AG08395 (cell line): ENCODE results near the gene KLF7.

Source experiments
- DNase-seq: peaks from one replicate; pipeline ENCODE4 v3.0.0; 2012; ENCODE audit warnings: mixed read lengths, low spot score

Gene KLF7

DNA sequence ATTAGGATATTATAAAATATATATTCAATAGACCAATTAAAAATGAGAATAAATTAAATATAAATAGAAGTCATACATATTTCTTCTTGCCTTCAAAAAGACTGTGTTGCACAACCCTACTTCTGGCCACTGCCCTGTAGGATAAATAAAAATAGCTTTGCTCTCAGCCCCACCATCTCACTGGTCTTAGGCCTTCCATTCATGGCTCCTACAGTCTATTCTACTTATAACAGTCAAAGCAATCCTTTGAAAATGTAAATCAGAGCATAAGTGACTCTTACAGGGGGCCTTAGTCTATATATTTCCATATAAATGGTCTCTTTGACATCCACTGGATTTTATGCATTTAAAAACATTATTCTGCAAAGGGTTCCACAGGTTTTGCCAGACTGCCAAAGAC lies 72.9 kb downstream of the KLF7 start:
- no peak for DNase-seq

GRCh38 chr2:207091928-207092327 lies 73.8 kb downstream of the KLF7 start:
- DNase-seq = no peak

DNA sequence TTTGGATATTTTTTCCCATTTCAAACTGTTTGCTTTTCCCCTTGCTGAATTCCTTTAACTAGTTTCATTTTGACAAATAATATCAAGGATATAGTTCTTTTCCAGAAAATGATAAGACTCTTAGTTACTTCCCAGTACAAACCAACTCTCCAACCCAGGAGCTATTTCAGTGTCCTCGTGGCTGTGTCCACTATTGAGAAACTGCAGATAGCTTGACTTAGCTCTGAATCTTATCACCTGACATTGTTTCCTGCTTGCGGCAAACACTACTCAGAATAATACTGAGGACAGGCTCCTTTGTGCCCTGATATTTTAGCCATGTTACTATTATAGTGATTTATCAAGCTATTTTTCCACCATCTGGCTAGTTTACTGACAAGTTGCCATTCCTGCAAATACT lies 74.6 kb downstream of the KLF7 start:
- no peak for DNase-seq

GRCh38 chr2:207090389-207090788 lies 75.4 kb downstream of the KLF7 start:
- no peak for DNase-seq

GRCh38 chr2:207088839-207089238 lies 76.9 kb downstream of the KLF7 start:
- DNase-seq = no peak

DNA sequence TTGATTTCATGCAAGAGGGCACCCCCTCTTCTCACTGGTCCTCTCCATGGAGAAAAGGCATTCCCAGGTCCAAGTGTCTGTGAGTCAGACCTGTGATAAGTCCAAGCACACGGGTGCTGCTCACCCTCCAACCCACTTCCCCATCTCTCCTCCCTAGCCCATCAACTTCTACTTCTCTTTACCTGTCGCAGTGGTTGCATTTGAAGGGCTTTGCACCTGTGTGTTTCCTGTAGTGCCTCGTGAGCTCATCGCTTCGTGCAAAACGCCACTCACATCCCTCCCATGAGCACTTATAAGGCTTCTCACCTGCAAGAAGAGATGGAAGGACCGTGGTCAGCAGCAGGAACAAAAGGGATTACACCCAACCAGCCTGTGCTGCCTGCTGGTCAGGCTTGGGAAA lies 77.5 kb downstream of the KLF7 start:
- no peak for DNase-seq

GRCh38 chr2:207087046-207087902 lies 78.5 kb downstream of the KLF7 start:
- no peak for DNase-seq

GRCh38 chr2:207086136-207086535 lies 79.6 kb downstream of the KLF7 start:
- no peak for DNase-seq

DNA sequence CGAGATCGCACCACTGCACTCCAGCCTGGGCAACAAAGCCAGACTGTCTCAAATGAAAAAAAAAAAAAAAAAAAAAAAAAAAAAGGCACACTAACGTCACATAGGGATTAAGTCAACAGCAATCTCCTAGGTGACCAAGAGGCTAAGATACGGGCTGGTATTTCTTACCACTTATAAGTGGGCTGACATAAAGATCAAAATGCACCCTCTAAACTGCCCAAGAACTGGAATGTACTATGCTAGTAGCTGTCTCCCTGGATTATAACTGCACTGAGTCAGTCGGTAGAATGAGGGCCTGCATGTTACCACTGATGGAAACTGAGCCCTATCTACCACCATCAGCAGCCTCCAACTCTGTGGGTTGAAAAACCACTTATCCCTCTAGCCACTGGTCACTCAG lies 80.6 kb downstream of the KLF7 start:
- no peak for DNase-seq

GRCh38 chr2:207083361-207084110 lies 82.2 kb downstream of the KLF7 start:
- no peak for DNase-seq

DNA sequence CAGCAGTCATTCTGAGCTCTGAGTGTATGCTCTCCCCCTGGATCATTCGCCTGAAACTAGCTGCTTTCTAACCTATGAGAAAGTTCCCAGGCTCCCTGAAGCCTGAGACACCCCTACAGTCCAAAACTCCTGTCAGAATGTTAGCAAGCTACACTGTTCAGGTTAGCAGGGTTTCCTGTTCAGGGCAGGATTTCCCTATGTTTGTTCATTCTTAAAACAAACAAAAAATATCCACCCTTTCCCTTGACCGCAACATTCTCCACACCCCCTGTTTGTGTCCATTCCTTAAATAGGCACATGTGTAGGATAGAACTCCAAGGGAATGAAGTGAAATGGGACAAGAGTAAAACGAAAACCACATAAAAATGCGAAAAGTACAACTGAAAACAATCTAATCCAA lies 83.1 kb downstream of the KLF7 start:
- DNase-seq = no peak

DNA sequence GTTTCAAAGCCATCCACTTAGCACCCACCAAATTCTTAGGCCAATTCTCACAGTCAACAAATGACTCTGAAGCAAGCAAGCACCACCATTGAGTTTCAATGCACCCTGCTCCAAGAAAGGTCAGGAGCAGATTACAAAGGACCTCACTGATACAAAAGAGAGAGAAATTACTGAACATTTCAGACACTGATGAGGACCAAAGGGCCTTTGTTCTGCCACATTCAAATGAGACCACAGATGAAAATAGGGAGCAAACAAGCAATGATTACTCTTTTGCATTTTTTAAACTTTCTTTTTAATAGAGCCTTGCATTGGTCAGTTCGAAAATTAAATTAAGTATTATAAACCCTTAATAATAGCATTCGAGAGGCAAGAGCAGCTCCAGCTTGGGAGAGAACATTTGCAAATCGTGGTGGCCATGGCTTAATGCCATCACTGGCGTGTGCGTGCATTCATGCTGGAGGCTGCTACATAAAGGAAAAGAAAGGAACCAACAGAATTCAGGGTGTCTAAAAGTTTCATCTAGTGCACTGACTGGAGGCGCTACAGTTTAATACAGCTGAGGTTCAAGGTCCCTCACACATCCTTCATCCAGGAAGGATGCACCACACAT lies 87.5 kb downstream of the KLF7 start:
- DNase-seq = no peak

- no peak for DNase-seq
Observed at GRCh38 chr2:207077266-207077665, 88.5 kb downstream of the KLF7 start.

DNA sequence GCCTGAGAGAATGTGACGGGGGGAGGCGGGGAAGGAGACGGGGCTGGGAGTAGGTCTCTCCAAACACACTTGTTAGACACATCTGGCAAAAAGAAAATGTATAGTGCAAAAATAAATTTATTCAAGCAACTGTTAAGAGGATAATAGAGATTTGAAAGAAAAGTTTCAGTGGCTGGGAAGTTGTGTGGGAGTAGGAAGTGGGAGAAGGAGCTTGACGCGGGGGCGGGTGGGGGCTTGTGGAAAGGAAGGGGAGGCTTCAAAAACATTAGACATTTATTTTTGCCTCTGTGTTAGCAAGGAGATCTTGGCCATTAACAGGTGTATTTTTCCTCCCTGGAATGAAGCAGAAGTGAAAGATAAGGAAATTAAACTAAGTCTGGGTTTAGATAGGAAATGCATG lies 90.3 kb downstream of the KLF7 start:
- DNase-seq = no peak

DNA sequence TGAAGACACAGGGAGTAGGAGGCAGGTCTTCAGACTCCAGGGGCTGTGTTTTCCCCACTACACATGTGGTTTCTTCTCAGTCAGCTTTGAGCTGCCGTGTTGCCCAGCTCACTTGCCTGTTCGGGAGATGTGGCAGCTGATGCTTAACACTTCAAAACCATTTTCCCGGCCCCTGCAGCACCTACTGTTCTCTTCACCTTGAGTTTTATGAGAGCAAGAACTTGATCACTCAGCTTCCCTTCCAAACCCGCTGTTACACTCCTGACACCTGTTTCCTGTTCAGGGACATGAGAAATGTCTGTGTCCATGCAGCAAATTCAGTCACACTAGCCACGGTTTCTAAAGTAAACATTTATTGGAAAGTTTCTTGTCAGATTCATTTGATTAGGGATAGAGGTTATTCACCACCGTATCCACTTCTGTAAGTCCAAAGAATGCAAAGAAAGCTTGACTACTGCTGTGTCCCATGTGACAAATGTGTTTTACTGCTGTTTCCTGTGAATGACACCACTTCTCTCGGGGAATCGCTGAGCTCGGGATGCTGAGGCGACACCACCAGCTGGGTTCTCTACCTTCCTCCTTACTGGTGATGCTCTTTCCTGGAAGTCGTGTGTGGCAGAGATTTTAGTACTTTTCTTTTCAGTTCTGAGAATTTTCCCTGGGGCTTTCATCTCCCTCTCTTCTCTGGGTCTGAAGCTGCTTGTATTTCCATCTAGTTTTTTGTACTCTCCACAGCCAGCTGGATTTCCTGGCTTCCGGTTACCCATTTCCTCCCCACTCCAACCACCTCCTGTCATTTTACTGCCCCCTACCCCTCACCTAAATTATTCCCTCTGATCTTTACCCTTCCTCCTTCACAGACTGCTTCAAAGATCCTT lies 91.7 kb downstream of the KLF7 start:
- peak; percentile 16 for DNase-seq

GRCh38 chr2:207073412-207073800 lies 92.3 kb downstream of the KLF7 start:
- no peak for DNase-seq

DNA sequence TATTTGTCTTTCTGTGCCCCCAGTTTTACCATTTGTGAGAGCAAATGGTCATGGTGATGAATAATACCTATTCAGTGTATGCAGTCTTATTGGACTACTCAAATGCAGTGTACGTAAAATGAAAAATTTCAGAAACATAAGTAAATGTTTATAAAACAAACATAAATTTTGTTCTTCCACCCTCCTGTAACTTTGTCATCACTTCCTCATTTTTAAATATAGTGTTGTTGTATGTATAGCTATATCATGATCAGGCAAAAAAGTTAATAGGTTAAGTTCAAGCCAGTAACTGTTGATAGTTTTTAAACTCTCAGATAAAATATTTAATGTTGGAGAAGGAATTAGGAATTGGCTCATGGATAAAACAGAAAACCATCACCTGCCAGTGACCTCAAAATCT lies 93.2 kb downstream of the KLF7 start:
- no peak for DNase-seq

- no peak for DNase-seq
Observed at GRCh38 chr2:207071820-207072219, 93.9 kb downstream of the KLF7 start.

DNA sequence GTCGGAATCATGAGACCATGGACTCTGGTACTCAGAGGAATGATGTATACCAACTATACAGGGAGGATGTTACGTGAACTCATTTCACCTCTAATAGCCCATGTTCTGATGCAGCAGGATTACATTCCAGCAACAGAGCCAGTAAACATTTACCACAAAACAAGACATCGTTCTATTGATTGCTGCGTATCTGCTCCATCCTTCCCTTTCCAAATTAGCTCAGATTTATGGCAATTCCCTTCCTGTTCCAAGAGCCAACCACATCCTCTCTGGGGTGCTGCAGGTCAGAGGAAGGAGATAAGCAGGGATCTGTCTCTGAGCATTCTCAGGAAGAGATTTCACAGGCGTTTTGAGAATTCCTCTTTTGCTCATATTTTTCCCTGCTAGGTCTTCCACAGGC lies 98.3 kb downstream of the KLF7 start:
- no peak for DNase-seq

DNA sequence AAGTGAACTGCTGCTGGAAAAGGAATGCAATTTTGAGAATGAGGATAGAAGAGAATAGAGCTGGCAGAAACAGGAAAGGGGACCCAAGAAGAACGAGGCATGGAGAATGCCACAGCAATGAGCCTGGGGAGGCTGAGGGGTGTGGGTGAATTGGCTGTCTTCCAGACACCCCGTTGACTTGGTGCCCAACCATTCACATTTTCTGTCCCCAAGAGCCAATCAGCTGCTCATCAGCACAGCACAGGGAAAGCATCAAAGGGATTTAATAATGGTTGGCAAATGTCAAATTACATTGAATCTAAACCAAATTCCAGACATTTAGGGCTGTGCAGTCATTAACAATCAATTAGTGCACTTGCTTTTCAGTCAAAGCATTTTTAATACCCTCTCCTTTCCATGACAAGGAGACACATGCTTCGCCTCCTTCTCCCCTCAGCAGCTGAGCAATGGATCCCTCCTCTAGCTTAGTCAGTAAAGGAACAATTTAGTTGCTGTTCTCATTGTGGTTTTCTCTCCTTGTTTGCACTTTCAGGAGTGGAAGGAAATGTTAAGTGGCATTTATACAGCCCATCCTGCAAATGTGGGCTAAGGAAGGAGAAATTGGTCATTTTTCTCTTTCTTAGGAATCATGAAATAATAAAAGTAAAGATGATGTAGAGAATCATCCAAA lies 98.8 kb downstream of the KLF7 start:
- peak; percentile 30 for DNase-seq

GRCh38 chr2:207066166-207066565 lies 99.6 kb downstream of the KLF7 start:
- DNase-seq = no peak
